ENCODE results near the gene ABLIM3. TPM values are rescaled to one million over a fixed set of nuclear protein-coding genes. Genes with fewer than 3 reads are reported as not detected.

The ABLIM3 gene
- total and polyA plus RNA-seq, 12 donors, result 53.6 to 189 (median 103) TPM

GRCh38 chr5:149282966-149283332 is 141.7 kb downstream of the ABLIM3 start:
- intact Hi-C loops (cut with DNase I), result no loop called here
- DNase-seq, result no peak
- WGBS, 2 donors, result 71 to 74% methylated on average over 5 of the region's 5 CpGs
- H3K4me3 ChIP-seq, result no peak overlapping the region
- H3K4me1 ChIP-seq, result peaks cover 16 to 100% (median 95%) of the 10 kb centered on the region in 9 donors
- no peak for ATAC-seq
- H3K9me3 ChIP-seq, result no peaks in the 10 kb centered on the region
- H3K27me3 ChIP-seq, result no peaks in the 10 kb centered on the region
- H3K27ac ChIP-seq, result peak overlapping the region in 9 of 10 donors; percentile 8 to 97 (median 86)
- no peak for TF ChIP-seq CTCF (IDR thresholded peaks at IDR 0.05)
- H3K36me3 ChIP-seq, result peaks cover 0 to 21% (median 0%) of the 10 kb centered on the region in 9 donors

- DNase-seq (no peak), ATAC-seq (peak in 5 of 8 donors; percentile 21 to 45 (median 36))
- Histone ChIP-seq H3K4me3 (peak overlapping the region in 5 of 10 donors; percentile 0 to 23 (median 8)), H3K36me3 (peaks cover 0 to 21% (median 0%) of the 10 kb centered on the region in 9 donors), H3K4me1 (peaks cover 18 to 100% (median 95%) of the 10 kb centered on the region in 9 donors), H3K9me3 (no peaks in the 10 kb centered on the region), H3K27me3 (no peaks in the 10 kb centered on the region), H3K27ac (peak overlapping the region; percentile 23 to 97 (median 84))
- intact Hi-C loops (cut with DNase I), result no loop called here
- TF ChIP-seq CTCF (IDR thresholded peaks at IDR 0.05), result no peak
- WGBS, 2 donors, result 28 to 31% methylated on average over 11 of the region's 11 CpGs
Observed at GRCh38 chr5:149283626-149284480, 142.6 kb downstream of the ABLIM3 start.

GRCh38 chr5:149284501-149284900 is 143.2 kb downstream of the ABLIM3 start:
- TF ChIP-seq CTCF (IDR thresholded peaks at IDR 0.05), result no peak
- Histone ChIP-seq H3K9me3 (no peaks in the 10 kb centered on the region), H3K4me1 (peaks cover 21 to 100% (median 95%) of the 10 kb centered on the region in 9 donors), H3K27ac (peak overlapping the region; percentile 23 to 97 (median 84)), H3K27me3 (no peaks in the 10 kb centered on the region), H3K36me3 (peaks cover 0 to 21% (median 0%) of the 10 kb centered on the region in 9 donors), H3K4me3 (peak overlapping the region in 2 of 10 donors; percentile 8 to 23)
- DNase-seq, result no peak
- intact Hi-C loops (cut with DNase I), result no loop called here
- peak in 2 of 8 donors; percentile 6 to 51 for ATAC-seq
- WGBS, 2 donors, result 14 to 18% methylated on average over 5 of the region's 5 CpGs

- H3K27me3 ChIP-seq, result no peaks in the 10 kb centered on the region
- peaks cover 0 to 21% (median 0%) of the 10 kb centered on the region in 9 donors for H3K36me3 ChIP-seq
- 35 to 46% methylated on average over 1 of the region's 1 CpG for WGBS, 2 donors
Observed at GRCh38 chr5:149285153-149285552, 143.9 kb downstream of the ABLIM3 start.

More at GRCh38 chr5:149285153-149285552, 143.9 kb downstream of the ABLIM3 start:
- Histone ChIP-seq H3K9me3 (no peaks in the 10 kb centered on the region), H3K4me1 (peaks cover 23 to 100% (median 95%) of the 10 kb centered on the region in 9 donors), H3K27ac (peak overlapping the region in 9 of 10 donors; percentile 56 to 97 (median 86)), H3K4me3 (no peak overlapping the region)
- TF ChIP-seq CTCF (IDR thresholded peaks at IDR 0.05), result no peak
- ATAC-seq (no peak), DNase-seq (no peak)
- intact Hi-C loops (cut with DNase I), result no loop called here
